NCI-H82 (cell line): ENCODE measurements around the gene AKT1S1.

Experiments used
- DNase-seq: peaks from one replicate; lab custom pipeline; 2025; lab: John Stamatoyannopoulos, UW

The AKT1S1 gene

DNA sequence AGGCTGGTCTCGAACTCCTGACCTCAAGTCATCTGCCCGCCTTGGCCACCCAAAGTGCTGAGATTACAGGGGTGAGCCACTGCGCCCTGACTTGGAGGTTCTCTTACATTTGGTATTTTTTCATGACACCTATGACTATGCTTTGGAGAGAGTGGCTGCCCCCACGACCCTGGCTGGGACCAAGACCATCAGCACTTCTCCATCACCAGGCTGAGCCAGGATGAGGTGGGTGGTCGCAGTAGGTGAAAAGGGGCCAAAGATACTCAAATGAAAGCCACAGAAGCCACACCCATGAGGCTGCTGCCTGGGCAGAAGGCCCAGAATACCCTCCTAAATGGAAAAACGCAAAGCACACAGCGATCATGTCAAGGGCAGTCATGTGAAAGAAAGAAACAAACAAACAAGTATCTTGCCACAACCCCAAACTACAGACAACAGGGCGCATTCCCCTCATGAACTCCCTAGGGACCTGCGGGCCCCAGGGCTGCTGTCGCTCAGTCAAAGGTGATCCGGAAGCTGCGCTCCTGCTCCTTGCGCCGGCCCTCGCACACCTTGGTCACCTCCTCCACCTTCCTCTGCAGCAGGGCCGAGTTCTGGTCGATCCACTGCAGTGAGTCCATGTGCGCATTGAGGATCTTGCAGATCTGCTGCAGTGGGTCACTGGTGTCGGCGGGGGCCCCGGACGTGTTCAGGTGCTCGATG lies 30.7 kb upstream of the AKT1S1 start:
- DNase-seq, result no peak

DNA sequence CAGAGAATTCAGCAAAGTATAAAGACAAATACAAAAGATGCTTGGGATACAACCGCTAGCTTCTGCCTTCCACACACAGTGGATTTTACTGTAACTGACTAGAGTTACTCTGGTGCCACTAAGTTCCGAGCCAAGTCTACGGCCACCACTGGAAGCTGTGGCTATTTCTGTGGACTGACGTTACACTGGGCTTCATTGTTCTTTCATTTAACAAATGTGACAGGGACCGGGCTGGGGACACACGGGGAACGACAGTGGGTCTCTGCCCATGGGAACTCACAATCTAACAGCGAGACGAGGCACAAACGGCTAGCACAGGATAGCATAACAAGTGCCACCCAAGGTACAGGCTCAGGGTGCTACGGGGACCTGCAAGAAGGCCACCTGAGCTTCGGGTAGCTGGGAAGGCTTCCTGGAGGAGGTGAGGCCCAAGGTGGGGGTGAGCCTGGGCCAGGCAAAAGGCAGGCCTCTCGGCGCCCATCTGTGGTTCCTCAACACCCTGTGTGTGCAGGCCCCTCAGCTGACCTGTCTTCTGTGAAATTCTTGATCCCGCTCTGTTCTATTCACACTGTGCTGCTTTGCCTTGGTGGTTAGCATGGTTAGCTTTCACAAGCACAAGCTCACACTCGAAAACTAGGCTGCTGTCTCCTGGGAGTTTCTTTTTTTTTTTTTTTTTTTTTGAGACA lies 29.9 kb upstream of the AKT1S1 start:
- DNase-seq, result no peak

DNA sequence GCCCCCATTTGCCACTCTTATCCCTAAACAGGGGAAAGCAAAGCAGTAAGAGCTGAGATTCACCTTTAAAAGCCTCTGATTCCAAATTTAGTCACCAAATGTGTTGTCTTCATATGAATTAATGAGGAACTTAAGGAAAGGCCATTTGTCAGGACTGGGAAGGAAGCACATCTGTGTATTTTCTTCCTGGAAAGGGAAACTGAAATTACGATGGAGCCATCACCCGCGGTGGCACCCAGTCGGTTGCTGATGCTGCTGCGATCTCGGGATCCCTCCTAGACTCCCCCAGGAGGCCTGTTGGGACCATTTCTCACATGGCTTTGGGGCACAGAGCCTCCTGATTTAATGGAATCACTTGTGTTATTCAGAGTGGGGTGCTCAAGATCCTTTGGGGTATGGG lies 27.0 kb upstream of the AKT1S1 start:
- no peak for DNase-seq

DNA sequence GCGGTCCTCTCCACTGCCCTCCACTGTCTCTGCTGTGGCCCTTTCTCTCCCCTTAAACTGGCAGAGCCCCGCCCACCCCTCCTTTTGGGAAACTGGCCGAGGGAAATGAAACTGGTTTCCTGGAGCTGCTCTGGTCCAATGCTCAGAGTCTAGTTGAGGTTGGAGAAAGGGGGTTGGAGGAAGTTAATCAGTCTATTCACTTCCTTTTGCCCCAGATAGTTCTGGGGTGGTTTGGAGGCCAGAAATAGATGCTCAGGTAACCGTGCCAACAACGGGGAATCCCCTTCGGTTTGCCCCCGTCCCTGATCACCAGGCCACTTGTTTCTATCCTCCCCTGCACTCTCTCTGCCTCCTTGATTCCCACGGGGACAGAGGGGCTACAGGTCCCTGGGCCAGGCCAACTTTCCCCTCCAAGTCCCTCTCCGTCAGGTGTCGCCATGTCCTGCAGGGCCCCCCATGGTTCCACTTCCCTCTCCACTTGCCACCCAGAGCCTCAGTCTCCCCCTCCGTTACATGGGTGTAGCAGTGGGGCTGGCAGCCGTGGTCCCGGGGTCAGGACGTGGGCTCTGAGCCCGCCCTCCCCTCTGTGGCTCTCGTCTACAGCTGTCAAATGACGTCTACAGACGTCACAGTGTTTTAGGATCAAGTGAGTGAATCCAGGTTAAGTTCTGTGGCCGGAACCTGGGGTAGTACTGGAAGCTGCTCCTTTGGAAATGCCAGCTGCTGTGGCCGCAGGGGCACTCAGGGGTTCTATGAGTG lies 19.9 kb upstream of the AKT1S1 start, which contains the start of gene IL4I1:
TSS of gene IL4I1 (minus strand) at position 25 of the 759 bp plus-strand sequence. CDS start 727 bp downstream, outside the sequence.
- no peak for DNase-seq

GRCh38 chr19:49895566-49896297 lies 18.6 kb upstream of the AKT1S1 start:
- DNase-seq, result no peak

DNA sequence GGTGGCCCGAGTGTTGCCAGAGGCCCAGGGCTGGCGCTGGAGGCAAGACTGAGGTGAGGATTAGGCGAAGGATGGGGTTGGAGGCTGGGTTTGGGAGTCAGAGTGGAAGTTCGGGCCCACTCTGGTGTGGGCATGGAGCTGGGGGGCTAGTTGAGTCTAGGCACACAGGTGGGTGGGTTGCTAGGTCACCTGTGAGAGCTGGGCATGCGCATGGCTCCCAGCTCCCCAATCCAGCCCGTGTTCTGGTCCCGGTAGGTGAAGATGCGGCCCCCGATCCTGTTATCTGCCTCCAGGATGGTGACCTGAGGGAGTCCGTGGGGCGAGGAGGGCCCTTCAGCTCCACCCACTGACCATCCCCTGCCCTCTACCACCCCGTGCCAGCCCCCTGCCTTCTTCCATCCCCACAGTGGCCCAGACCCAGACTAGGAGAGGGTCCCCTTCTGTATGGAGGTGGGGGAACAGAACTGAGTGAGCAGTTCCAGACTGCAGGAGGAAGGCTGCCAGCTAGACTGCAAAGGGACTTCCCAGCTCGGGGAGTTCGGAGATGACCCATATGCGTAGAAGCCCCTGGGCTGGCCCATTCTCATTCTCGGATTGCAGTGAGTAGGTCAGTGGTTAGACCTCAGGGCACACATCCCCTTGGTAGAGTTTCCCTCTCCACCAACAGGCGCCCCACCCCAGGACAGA lies 17.9 kb upstream of the AKT1S1 start:
- DNase-seq, result no peak

- DNase-seq, result no peak
These were observed 17.0 kb upstream of the AKT1S1 start for GRCh38 chr19:49894011-49894664.

- no peak for DNase-seq
These were observed 15.6 kb upstream of the AKT1S1 start for GRCh38 chr19:49892716-49893115.

- DNase-seq, result no peak
These were observed 14.2 kb upstream of the AKT1S1 start for GRCh38 chr19:49891393-49891792.

DNA sequence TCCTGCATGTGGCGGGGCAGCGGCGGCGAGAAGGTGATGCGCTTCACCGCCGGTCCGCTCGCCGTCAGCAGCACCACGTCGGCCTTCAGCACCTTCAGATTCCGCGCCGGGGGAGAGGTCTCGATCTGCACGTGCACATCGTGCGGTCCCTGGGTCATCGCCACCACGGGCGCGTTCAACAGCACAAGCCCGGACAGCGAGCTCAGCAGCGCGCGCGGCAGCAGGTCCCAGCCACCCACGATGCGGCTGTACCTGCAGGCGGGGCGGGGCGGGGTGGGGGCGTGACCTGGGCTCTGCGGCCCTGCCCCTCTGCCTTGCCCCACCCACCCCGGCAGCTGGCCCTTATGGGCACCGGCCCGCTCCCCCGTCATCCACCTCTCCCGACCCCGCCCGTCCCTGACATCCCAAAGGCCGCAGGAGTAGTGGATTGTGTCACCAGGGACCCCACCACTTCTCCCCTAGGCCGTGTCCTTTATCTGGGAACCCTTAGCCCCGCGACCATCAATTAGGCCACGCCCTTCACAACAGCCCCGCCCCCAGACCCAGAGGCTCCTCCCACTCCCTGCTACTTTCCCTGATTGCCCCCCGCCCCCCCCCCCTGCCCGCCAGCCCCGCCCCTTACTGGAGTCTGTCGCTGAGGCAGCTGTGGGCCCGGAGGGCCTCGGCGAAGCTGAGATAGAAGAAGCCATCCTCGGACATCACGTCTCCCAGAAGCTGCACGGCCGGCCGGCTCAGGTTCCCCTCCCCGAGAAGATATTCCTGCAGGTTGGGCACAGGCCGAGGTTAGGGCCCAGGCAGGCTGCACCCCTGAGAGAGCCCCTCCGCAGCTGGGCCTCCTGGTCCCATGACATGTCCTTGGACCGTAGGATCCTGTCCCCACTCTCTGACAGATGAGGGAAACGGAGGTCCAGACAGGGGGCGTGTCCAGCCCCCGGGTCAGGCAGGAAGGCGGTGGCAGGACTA lies 13.5 kb upstream of the AKT1S1 start:
- DNase-seq, result peak; percentile 86

GRCh38 chr19:49889687-49890348 lies 12.7 kb upstream of the AKT1S1 start:
- peak; percentile 85 for DNase-seq

DNA sequence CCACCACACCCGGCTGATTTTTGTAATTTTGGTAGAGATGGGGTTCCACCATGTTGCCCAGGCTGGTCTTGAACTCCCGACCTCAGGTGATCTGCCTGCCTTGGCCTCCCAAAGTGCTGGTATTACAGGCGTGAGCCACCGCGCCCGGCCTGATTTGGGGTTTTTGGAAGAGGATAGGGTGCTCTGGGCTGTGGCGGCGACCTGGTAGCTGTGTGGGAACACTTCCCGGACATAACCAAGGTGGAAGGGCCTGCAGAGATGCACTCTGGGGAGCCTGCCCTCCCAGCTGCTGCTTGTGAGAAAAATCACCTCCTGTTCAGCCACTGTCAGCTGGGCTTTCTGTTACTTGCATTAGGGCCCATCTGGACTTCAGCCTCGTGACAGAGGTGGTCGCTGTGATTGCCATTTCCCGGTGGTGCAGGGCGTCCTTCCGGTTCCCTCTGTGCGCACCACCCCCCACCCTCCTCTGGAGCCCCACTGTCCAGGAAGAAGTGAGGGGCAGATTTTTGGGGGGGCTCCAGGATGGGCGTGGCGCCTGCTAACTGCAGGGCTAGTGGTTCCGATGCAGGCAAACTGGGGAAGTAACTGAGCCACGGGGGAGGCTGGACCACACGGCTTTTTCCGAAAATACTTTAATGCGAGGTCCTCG lies 12.0 kb upstream of the AKT1S1 start:
- DNase-seq, result peak; percentile 36

DNA sequence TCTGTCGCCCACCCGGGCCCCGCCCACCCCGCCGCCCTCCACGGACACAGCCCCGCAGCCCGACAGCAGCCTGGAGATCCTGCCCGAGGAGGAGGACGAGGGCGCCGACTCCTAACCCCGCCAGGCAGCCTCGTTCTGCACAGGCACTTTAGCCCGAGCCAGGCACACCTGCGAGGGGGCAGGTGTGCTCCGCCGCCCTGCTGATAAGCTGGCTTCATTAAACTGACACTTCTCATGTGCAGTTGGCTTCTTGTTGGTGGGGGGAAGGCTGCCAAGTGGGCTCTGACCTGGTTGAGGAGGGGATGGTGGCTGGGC lies 11.3 kb upstream of the AKT1S1 start:
- no peak for DNase-seq

DNA sequence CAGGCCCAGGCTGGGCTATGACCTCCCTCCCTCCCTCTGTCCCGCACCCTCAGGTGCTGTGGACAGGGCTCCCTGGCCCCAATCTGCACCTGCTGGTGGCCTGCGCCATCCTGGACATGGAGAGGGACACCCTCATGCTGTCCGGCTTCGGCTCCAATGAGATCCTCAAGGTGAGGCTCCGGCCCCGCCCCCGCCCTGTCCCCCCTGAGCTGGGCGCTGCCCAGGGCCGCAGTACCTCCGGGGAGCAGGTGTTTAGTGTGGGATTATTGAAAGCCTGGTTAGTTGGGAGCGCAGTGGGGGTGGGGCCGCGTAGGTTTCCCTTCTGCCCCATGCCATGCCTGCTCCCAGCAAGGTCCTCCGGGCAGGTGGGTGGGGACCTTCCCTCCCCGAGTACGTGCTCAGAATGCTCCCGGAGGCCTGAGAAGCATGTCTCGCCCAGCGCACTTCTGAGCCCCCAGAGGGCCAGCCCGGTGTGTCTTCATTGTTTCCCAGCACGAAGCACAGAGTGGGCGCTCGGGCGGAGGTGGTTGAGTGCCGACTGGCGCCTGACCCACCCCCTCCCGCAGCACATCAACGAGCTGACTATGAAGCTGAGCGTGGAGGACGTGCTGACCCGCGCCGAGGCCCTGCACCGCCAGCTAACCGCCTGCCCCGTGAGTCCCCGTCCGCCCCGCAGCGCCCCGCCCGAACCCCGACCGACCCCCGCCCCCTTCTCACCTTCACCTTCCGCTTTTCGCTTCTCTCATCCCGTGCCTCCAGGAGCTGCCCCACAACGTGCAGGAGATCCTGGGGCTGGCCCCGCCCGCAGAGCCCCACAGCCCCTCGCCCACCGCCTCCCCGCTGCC lies 10.7 kb upstream of the AKT1S1 start:
- DNase-seq, result peak; percentile 59

GRCh38 chr19:49887037-49887664 lies 10.0 kb upstream of the AKT1S1 start:
- DNase-seq, result peak; percentile 48

DNA sequence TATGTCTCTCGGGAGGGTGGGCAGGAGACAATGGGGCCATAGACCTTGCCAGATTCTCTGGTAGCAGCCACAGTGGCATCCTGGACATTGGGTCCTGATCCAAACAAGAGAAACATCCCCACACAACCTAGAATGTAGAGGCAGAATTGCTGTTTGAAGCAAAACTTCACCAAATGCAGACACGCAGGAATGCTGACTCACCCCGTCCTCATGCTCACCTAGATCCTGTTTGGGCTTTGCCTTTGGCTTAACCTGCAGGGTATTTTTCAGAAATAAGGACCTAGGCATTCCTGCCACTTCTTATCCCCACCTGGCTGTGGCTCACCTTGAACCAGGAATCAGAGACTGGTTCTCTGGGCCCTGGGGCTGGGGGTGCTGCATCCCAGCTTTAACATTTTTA lies 7.6 kb upstream of the AKT1S1 start:
- no peak for DNase-seq

GRCh38 chr19:49884109-49884508 lies 7.0 kb upstream of the AKT1S1 start:
- DNase-seq, result no peak

GRCh38 chr19:49883094-49883493 lies 5.9 kb upstream of the AKT1S1 start:
- no peak for DNase-seq
